Nephron progenitor cell (in vitro differentiated cells): ENCODE data around the gene IMPACT.
A peak's percentile ranks its signal among the peaks of the same experiment; 100 is the strongest.

Source experiments
- DNase-seq: peaks from one replicate; pipeline ENCODE4 v3.0.0; 2021
- H3K27ac Mint-ChIP-seq: 2 replicates; pipeline ENCODE4 v1.8.0; 2021; ENCODE audit warnings: mild to moderate bottlenecking, moderate library complexity, mixed read lengths
- H3K27me3 Mint-ChIP-seq: 2 replicates; pipeline ENCODE4 v1.8.0; 2021; ENCODE audit warnings: mild to moderate bottlenecking, low read depth, mixed read lengths; ENCODE audit not compliant: poor library complexity
- H3K36me3 Mint-ChIP-seq: 2 replicates; pipeline ENCODE4 v1.8.0; 2021; ENCODE audit warnings: low read depth, mixed read lengths
- H3K4me1 Mint-ChIP-seq: 2 replicates; pipeline ENCODE4 v1.8.0; 2021; ENCODE audit warnings: mixed read lengths
- H3K4me3 Mint-ChIP-seq: 2 replicates; pipeline ENCODE4 v1.8.0; 2021; ENCODE audit warnings: mild to moderate bottlenecking, moderate library complexity, mixed read lengths
- H3K9me3 Mint-ChIP-seq: 2 replicates; pipeline ENCODE4 v1.8.0; 2021; ENCODE audit warnings: mild to moderate bottlenecking, moderate library complexity, mixed read lengths
- TF ChIP-seq, protein P1 (sequence below): fragments of 200-600 bp; sonication (generic); IDR thresholded peaks from 2 replicates; pipeline ENCODE4 v1.5.0; 2021; ENCODE audit warnings: antibody characterized with exemption

The IMPACT gene

DNA sequence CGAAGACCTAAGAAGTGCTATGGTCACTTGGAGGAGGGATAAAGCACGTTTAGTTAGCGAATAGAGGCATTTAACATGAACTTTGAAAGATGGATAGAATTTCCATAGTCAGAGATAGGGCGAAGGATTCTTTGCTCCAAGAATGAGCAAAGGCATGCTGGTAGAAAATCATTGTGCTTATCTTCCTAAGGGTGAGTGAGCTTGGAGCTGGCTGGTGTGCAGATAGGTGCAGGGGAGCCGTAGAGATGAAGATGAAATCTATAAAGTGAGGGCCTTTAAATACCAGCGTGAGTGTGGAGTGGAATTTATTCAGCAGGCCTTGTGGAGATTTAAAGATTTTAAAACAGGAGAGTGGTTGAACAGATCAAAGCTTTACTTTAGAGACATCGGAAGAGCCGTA is 35.5 kb downstream of the IMPACT start:
- H3K4me1 Mint-ChIP-seq: peaks cover 4% of the 10 kb centered on the region
- no peak overlapping the region for H3K4me3 Mint-ChIP-seq
- H3K27ac Mint-ChIP-seq: peak overlapping the region; percentile 8
- no peaks in the 10 kb centered on the region for H3K27me3 Mint-ChIP-seq
- TF ChIP-seq, protein P1, sequence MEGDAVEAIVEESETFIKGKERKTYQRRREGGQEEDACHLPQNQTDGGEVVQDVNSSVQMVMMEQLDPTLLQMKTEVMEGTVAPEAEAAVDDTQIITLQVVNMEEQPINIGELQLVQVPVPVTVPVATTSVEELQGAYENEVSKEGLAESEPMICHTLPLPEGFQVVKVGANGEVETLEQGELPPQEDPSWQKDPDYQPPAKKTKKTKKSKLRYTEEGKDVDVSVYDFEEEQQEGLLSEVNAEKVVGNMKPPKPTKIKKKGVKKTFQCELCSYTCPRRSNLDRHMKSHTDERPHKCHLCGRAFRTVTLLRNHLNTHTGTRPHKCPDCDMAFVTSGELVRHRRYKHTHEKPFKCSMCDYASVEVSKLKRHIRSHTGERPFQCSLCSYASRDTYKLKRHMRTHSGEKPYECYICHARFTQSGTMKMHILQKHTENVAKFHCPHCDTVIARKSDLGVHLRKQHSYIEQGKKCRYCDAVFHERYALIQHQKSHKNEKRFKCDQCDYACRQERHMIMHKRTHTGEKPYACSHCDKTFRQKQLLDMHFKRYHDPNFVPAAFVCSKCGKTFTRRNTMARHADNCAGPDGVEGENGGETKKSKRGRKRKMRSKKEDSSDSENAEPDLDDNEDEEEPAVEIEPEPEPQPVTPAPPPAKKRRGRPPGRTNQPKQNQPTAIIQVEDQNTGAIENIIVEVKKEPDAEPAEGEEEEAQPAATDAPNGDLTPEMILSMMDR: no peak
- no peak for DNase-seq
- peaks cover 23% of the 10 kb centered on the region for H3K9me3 Mint-ChIP-seq
- H3K36me3 Mint-ChIP-seq: peaks cover 22% of the 10 kb centered on the region

DNA sequence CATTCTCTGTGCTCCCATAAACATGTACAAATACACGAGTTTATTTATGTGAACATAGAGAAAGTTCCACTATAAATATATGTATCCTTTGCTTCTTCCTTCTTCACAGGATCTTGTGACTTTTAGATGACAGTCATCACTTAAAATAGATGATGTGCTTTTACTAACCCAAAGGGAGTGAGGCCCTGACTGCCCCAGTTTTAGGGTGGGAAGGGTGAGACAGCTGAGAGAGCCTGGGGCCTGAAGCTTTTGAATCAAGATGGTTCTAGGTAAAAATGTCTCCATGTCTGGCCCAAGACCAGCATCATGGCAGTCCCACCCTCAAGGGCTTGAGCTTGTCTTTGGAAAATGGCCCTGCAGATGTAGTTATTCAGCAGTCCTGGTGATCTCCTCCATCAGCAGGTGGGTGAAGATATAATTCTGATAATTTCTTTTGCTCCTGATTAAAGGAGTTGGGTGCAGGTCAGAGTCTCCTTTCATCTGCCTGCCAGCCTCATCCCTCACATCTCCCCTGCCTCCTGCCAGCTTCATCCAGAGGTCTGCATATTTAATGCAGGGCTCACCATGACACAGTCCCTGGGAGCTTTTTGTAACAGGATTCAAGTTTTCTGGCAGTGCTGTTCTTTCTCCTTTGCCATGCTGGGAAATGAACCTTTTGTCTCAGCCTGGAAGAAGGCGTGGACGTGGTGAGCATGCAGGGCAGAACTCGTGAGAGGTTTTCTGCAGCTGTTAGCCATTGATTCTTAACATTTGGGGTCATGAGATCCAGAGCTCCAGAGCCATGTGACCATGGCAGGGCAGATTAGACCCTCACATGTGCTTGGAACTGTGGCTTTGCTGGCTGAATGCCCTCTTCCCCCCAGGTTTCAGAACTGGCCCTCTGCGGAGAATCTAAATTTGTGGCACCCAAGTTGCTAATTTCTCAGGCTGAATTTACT is 36.6 kb downstream of the IMPACT start:
- Mint-ChIP-seq H3K4me1 (peaks cover 4% of the 10 kb centered on the region), H3K9me3 (peaks cover 14% of the 10 kb centered on the region), H3K4me3 (no peak overlapping the region), H3K36me3 (peaks cover 14% of the 10 kb centered on the region), H3K27me3 (no peaks in the 10 kb centered on the region), H3K27ac (no peak overlapping the region)
- no peak for DNase-seq
- TF ChIP-seq, protein P1: no peak

DNA sequence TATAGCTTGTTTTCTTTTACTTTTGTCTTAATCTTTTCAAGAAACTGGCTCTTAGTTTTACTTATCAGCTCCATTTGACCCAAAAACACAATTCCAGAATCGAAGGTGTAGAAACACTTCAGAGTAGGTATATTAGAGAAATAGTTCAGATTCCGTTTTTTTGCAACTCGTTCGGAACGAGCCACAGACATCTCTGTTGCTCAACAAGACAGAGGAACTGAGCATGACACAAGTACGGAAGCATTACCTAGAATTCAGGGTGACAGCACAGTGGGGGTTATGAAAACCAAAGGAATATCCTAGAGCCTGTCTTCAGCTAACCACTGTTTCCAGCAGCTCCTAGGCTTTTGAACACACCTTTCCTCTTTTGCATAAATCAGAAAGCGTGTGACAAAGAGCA is 39.0 kb downstream of the IMPACT start:
- DNase-seq: no peak
- H3K4me1 Mint-ChIP-seq: peaks cover 4% of the 10 kb centered on the region
- no peaks in the 10 kb centered on the region for H3K9me3 Mint-ChIP-seq
- no peaks in the 10 kb centered on the region for H3K36me3 Mint-ChIP-seq
- no peak overlapping the region for H3K4me3 Mint-ChIP-seq
- TF ChIP-seq, protein P1: no peak
- no peaks in the 10 kb centered on the region for H3K27me3 Mint-ChIP-seq
- no peak overlapping the region for H3K27ac Mint-ChIP-seq

DNA sequence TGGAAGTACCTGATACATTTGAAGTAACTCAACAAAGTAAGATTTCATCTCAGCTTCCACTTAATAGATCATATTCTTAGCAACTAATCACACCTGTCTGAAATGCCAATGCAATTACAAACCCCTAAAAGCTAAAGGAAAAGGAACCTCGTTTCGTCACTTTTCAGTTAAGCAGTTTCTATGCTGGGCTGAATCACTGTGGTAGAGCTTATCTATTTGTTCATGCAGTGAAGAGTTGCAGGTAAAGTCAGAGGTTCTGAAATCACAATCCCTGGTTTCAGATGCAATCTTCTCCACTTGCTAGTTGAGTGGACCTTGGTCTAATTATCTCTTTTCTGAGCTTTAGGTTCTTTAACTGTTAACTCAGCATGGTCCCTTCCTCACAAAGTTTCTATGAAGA is 40.3 kb downstream of the IMPACT start:
- Mint-ChIP-seq H3K9me3 (no peaks in the 10 kb centered on the region), H3K27me3 (no peaks in the 10 kb centered on the region), H3K4me1 (peaks cover 7% of the 10 kb centered on the region), H3K36me3 (no peaks in the 10 kb centered on the region), H3K4me3 (no peak overlapping the region), H3K27ac (no peak overlapping the region)
- DNase-seq: no peak
- TF ChIP-seq, protein P1: no peak

DNA sequence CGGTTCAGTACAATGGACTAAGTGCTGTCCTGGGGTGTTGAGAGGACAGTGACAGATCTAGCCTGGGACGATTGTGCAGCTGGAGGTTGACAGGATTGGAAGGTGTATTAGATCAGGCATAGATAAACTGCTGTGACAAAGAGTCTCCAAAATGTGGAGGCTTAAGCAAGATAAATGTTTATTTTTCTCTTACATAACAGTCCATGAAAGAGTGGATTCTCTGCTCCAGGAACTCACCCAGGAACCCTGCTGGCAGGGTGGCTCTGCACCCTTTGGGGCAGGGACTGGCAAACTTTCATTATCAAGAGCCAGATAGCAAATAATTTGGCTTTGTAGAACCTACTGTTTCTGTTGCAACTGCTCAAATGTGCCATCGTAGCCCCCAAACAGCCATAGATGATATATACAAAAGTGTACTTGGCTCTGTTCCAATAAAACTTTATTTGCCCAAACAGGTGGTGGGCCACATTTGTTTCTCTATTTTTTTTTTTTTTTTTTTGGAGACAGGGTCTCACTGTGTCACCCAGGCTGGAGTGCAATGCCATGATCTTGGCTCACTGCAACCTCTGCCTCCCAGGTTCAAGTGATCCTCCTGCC is 43.6 kb downstream of the IMPACT start:
- H3K4me3 Mint-ChIP-seq: no peak overlapping the region
- no peaks in the 10 kb centered on the region for H3K36me3 Mint-ChIP-seq
- H3K27ac Mint-ChIP-seq: no peak overlapping the region
- H3K27me3 Mint-ChIP-seq: peaks cover 3% of the 10 kb centered on the region
- TF ChIP-seq, protein P1: no peak
- no peak for DNase-seq
- H3K4me1 Mint-ChIP-seq: peaks cover 13% of the 10 kb centered on the region
- no peaks in the 10 kb centered on the region for H3K9me3 Mint-ChIP-seq
